GM06990 (cell line): Measurements from ENCODE around the gene TMEM80.
"Not testable (repeated sequence)": the region's sequence is repeated elsewhere in the genome, so short reads cannot be mapped to it uniquely, and the experiment has no call there.

Experiments
- DNase-seq: peaks from one replicate; pipeline ENCODE4 v3.0.0-alpha.2; 2011; ENCODE audit not compliant: insufficient read length; ENCODE audit errors: extremely low read depth
- H3K27me3 ChIP-seq: replicated peaks from 2 replicates; pipeline ENCODE4 v1.6.0; 2011; ENCODE audit warnings: low read length; ENCODE audit not compliant: control insufficient read depth, insufficient read depth
- H3K36me3 ChIP-seq: 2 replicates; pipeline ENCODE4 v1.5.1; 2011; ENCODE audit warnings: low read length; ENCODE audit not compliant: control insufficient read depth, insufficient read depth
- H3K4me3 ChIP-seq: replicated peaks from 2 replicates; pipeline ENCODE4 v1.5.1; 2011; ENCODE audit warnings: low read depth, mild to moderate bottlenecking, control low read depth, low read length
- TF ChIP-seq, protein P1 (sequence below): IDR thresholded peaks from 2 replicates; pipeline ENCODE4 v1.5.1; 2011; ENCODE audit warnings: low read length, control low read depth, mild to moderate bottlenecking, inconsistent platforms; ENCODE audit not compliant: insufficient read depth, poor library complexity, severe bottlenecking

The TMEM80 gene

DNA sequence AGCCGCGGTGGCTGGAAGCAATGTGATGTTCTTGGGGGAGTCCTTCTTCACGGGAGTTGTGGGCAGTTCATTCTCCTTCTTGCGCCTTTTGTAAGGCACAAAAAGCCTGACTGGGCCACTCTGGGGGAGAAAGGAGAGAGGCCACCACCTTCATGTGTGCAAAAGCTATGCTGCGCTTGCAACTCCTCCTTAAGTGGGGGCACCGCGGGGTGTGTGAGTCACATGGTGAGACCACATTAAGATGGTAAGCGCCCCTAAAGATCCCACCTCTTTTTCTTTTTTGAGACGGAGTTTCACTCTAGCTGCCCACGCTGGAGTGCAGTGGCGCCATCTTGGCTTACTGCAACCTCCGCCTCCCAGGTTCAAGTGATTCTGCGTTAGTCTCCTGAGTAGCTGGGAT lies 14.6 kb upstream of the TMEM80 start:
- no peak overlapping the region for H3K4me3 ChIP-seq
- TF ChIP-seq, protein P1, sequence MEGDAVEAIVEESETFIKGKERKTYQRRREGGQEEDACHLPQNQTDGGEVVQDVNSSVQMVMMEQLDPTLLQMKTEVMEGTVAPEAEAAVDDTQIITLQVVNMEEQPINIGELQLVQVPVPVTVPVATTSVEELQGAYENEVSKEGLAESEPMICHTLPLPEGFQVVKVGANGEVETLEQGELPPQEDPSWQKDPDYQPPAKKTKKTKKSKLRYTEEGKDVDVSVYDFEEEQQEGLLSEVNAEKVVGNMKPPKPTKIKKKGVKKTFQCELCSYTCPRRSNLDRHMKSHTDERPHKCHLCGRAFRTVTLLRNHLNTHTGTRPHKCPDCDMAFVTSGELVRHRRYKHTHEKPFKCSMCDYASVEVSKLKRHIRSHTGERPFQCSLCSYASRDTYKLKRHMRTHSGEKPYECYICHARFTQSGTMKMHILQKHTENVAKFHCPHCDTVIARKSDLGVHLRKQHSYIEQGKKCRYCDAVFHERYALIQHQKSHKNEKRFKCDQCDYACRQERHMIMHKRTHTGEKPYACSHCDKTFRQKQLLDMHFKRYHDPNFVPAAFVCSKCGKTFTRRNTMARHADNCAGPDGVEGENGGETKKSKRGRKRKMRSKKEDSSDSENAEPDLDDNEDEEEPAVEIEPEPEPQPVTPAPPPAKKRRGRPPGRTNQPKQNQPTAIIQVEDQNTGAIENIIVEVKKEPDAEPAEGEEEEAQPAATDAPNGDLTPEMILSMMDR: no peak
- no peak for DNase-seq
- H3K27me3 ChIP-seq: no peaks in the 10 kb centered on the region
- peaks cover 8% of the 10 kb centered on the region for H3K36me3 ChIP-seq

DNA sequence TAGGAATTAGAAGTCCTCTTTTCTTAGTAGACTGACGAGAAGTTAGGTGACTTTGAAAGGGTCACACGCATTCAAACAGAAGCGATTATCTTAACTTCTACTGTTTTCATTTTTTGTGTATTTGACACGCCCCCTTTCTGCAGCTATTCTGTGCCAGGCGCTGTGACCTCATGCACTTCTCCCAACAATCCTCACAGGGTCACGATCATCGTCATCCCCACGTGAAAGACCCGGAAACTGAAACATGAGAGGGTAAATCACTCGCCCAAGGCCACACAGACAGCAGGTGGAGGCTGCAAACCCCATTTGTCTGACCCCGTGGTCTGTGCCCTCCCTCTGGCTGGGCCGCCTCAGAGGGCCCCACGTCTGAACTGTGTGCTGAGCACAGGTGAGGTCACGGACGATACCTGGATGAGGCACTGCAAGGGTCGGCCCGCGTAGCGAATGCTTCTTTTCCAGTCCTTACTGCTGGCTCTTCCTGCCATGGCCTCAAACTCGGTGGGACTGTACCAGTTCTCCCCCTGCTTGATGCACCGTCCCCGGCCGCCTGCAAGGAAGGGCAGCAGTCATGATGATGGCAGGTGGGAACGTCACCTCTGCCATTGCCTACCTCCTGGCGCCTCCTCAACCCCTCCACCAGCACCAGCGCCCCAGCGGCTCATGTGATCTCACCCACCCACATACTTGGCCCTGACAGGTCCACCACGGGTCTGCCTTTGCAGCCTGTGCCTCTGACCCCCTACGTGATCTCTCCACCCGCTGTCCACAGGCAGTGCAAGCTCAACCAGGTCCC lies 9.0 kb upstream of the TMEM80 start:
- no peak for DNase-seq
- H3K36me3 ChIP-seq: peaks cover 21% of the 10 kb centered on the region
- H3K27me3 ChIP-seq: no peaks in the 10 kb centered on the region
- no peak overlapping the region for H3K4me3 ChIP-seq
- TF ChIP-seq, protein P1: no peak

DNA sequence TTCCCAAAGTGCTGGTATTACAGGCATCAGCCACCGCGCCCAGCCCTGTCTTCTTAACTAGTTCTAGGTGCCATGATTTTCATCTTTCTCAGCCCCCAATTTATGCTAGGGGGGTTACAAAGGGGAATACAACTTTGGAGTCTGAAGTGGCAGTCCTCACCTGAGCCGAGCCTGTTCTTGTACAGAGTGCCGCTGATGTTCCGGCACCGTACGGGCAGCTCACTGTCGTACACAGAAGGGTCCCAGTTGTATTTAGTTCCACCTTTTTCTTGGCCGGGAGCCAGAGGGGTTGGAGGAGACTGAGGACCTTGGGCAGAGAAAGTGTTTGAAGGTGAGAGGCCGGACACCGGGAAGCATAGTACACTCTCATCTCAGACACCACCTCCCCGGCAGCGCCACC lies 7.9 kb upstream of the TMEM80 start:
- TF ChIP-seq, protein P1: no peak
- DNase-seq: no peak
- Histone ChIP-seq H3K4me3 (no peak overlapping the region), H3K27me3 (no peaks in the 10 kb centered on the region), H3K36me3 (peaks cover 18% of the 10 kb centered on the region)

DNA sequence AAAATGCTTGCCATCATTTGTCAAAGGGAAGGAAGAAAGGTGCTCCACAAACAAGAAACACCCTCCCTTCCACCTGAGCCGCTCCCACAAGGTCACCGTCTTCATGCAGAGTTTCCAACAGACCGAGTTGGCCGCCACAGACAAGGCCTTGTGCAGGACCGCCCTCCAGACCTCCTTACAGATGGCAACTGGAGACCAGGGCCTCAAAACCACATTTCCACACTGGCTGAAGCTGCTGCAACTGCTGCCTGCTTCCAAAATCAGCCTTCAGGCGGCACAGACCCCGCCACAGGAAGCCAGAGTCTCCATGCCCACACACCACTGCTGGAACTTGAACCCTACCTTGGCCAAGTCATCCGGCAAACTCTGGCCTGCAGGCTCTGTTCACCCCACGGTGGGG lies 6.9 kb upstream of the TMEM80 start:
- Histone ChIP-seq H3K27me3 (no peaks in the 10 kb centered on the region), H3K36me3 (peaks cover 18% of the 10 kb centered on the region), H3K4me3 (no peak overlapping the region)
- no peak for DNase-seq
- TF ChIP-seq, protein P1: no peak

DNA sequence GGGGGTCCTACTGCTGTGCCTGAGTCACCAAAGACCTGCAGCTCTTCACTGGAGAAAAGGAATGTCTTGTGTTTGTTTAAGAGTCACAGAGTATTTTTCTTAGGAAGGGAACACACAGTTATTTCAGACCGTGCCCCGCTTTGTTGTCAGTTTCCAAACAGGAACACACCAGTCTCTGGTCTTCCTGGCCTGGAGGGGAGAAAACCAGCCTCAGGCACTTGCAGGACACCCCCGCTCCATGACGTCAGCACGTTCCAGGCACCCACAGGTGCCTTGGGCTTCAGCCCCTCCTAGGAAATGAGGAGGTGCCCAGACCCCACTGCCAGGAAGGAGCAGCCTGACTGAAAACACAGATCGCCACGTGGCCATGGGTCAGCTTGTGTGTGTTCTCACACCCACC lies 6.0 kb upstream of the TMEM80 start:
- no peak for DNase-seq
- Histone ChIP-seq H3K4me3 (no peak overlapping the region), H3K27me3 (no peaks in the 10 kb centered on the region), H3K36me3 (peaks cover 16% of the 10 kb centered on the region)
- TF ChIP-seq, protein P1: no peak

DNA sequence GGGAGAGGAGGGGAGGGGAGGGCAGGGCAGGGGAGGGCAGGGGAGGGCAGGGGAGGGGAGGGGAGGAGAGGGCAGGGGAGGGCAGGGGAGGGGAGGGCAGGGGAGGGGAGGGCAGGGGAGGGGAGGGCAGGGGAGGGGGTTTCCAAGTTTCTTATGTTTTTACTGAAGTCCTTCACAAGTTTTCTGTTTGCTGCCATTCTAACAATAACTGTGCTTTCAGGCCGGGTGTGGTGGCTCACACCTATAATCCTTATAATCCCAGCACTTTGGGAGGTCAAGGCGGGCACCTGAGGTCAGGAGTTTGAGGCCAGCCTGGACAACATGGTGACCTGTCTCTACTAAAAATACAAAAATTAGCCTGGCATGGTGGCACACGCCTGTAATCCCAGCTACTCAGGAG lies 5.4 kb upstream of the TMEM80 start:
- H3K27me3 ChIP-seq, DNase-seq, H3K4me3 ChIP-seq: not testable (repeated sequence)
- peaks cover 15% of the 10 kb centered on the region for H3K36me3 ChIP-seq
